ENCODE measurements around the gene ZNF382. TPM values are rescaled to one million over a fixed set of nuclear protein-coding genes. Genes with fewer than 3 reads are reported as not detected.

ZNF382 gene
- total and polyA plus RNA-seq, 2 donors (not counting 3 experiments of a cell fraction or from before 2014, with no cell fraction given), result 1.4 to 4.3 TPM

DNA sequence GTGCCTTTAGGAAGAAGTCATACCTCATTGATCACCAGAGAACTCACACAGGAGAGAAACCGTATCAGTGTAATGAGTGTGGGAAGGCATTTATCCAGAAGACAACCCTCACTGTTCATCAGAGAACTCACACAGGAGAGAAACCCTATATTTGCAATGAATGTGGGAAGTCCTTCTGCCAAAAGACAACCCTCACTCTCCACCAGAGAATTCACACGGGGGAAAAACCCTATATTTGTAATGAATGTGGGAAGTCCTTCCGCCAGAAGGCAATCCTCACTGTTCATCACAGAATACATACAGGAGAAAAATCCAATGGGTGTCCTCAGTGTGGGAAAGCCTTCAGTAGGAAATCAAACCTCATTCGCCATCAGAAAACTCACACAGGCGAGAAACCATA lies 21.9 kb downstream of the ZNF382 start:
- intact Hi-C loops (cut with micrococcal nuclease) (no loop called here), dilution Hi-C loops (cut with MboI; ENCODE audit: extremely low pct_ligation_motif_present, low sequenced_read_pairs) (no loop called here)
- no peaks in the 10 kb centered on the region for H4K20me1 ChIP-seq (replicated peaks; ENCODE audit: control insufficient read depth, extremely low read depth, insufficient read depth, low read length)
- no peaks in the 10 kb centered on the region for H3K27me3 ChIP-seq (ENCODE audit: control insufficient read depth in 2 of 2, insufficient read depth in 2 of 2, low read length in 2 of 2)
- H3K36me3 ChIP-seq (ENCODE audit: control insufficient read depth in 2 of 2, extremely low read depth in 1 of 2, insufficient read depth in 2 of 2, low read length in 2 of 2), result no peaks in the 10 kb centered on the region
- H3K9me3 ChIP-seq (replicated peaks; ENCODE audit: control insufficient read depth, insufficient read depth, low read length), result peaks cover 4% of the 10 kb centered on the region
- H3K9ac ChIP-seq (replicated peaks; ENCODE audit: extremely low read depth, insufficient read depth, low read length), result no peak overlapping the region
- no peaks in the 10 kb centered on the region for H3K9me1 ChIP-seq (replicated peaks; ENCODE audit: control insufficient read depth, extremely low read depth, insufficient read depth, low read length)
- H2AFZ ChIP-seq (ENCODE audit: low read depth, low read length), result no peak overlapping the region
- no peak for FAIRE-seq
- BruUV-seq (replicated peaks), result no TSS peak
- no peaks in the 10 kb centered on the region for H3K4me1 ChIP-seq (ENCODE audit: control insufficient read depth, extremely low read depth, insufficient read depth, low read length)
- ChIA-PET CTCF (no interaction called here), POLR2A (no interaction called here)
- DNase-seq (ENCODE audit: low read depth, low spot score), result no peak
- H3K4me3 ChIP-seq (replicated peaks in 1 of 3; ENCODE audit: insufficient read depth in 1 of 3, low read depth in 1 of 3, low read length in 3 of 3), result no peak overlapping the region
- TF ChIP-seq CTCF (IDR thresholded peaks at IDR 0.05; ENCODE audit: extremely low read depth in 1 of 2, insufficient read depth in 1 of 2, low read depth in 1 of 2, low read length in 2 of 2) (no peak), POLR2AphosphoS5 (IDR thresholded peaks at IDR 0.05; ENCODE audit: insufficient read depth, low read depth, low read length) (no peak), POLR2A (IDR thresholded peaks at IDR 0.05; ENCODE audit: low read depth, low read length) (no peak), JUN (IDR thresholded peaks at IDR 0.05; ENCODE audit: borderline replicate concordance, insufficient read depth, insufficient read length, low read depth) (no peak), FOS (IDR thresholded peaks at IDR 0.05; ENCODE audit: borderline replicate concordance, insufficient read depth, low read length) (no peak), GATA2 (IDR thresholded peaks at IDR 0.05; ENCODE audit: insufficient read depth, insufficient read length, low read depth, low read length) (no peak), EZH2 (IDR thresholded peaks at IDR 0.05; ENCODE audit: borderline replicate concordance, low read depth, low read length, severe bottlenecking) (no peak), MYC (IDR thresholded peaks at IDR 0.05; ENCODE audit: low read depth, low read length) (no peak)
- TF ChIP-seq, protein P1, sequence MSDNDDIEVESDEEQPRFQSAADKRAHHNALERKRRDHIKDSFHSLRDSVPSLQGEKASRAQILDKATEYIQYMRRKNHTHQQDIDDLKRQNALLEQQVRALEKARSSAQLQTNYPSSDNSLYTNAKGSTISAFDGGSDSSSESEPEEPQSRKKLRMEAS (IDR thresholded peaks at IDR 0.05; ENCODE audit: insufficient read depth, insufficient read length), result no peak
- H3K4me2 ChIP-seq (ENCODE audit: insufficient read depth, low read length), result no peak overlapping the region
- H3K79me2 ChIP-seq (ENCODE audit: control insufficient read depth, insufficient read depth, low read length), result no peaks in the 10 kb centered on the region
- no peak overlapping the region for H3K27ac ChIP-seq (ENCODE audit: insufficient read depth, low read depth, low read length)
